Gastrocnemius medialis (tissue), 4 donors: ENCODE results near the gene FYCO1. TPM values are rescaled to one million over a fixed set of nuclear protein-coding genes. Genes with fewer than 3 reads are reported as not detected.

Source experiments
- ATAC-seq, 2 donors: fragments of 150-250 bp; one replicate each; pipeline ENCODE4 v1.9.1; 2016
- DNase-seq, 2 donors: peaks; one replicate each; pipeline ENCODE4 v3.0.0-alpha.2; 2019
- H3K27ac ChIP-seq, 4 donors: fragments of 200-600 bp; sonication (generic); 1 replicate in 1 of 4; 2 replicates in 3 of 4; pipeline ENCODE4 v1.5.1; 2016 to 2018; ENCODE audit warnings: mild to moderate bottlenecking in 2 of 4, moderate library complexity in 1 of 4
- H3K27me3 ChIP-seq, 3 donors: fragments of 200-600 bp; sonication (generic) in 2 of 3; 1 replicate in 1 of 3; 2 replicates in 2 of 3; pipeline versions ENCODE4 v1.5.1 to v1.6.0; 2016 to 2019; ENCODE audit warnings: mild to moderate bottlenecking in 1 of 3, moderate library complexity in 1 of 3
- H3K36me3 ChIP-seq, 2 donors: fragments of 200-600 bp; sonication (generic) in 1 of 2; one replicate each; pipeline ENCODE4 v1.5.1; 2017 to 2018
- H3K4me1 ChIP-seq, 2 donors: fragments of 200-600 bp; sonication (generic) in 1 of 2; one replicate each; pipeline ENCODE4 v1.5.1; 2016 to 2017; ENCODE audit warnings: mild to moderate bottlenecking in 2 of 2
- H3K4me3 ChIP-seq, 4 donors: fragments of 200-600 bp; sonication (generic) in 3 of 4; 1 replicate in 1 of 4; 2 replicates in 3 of 4; pipeline ENCODE4 v1.5.1; 2016 to 2019; ENCODE audit warnings: mild to moderate bottlenecking in 2 of 4
- H3K9me3 ChIP-seq, 3 donors: fragments of 200-600 bp; sonication (generic) in 2 of 3; 1 replicate in 1 of 3; 2 replicates in 2 of 3; pipeline ENCODE4 v1.5.1; 2016 to 2019
- POLR2A ChIP-seq, 2 donors: fragments of 450-650 bp; IDR thresholded peaks; one replicate each; pipeline ENCODE4 v1.6.1; 2017; ENCODE audit warnings: antibody characterized with exemption in 2 of 2, mild to moderate bottlenecking in 2 of 2, moderate library complexity in 2 of 2
- in situ Hi-C, 4 donors: fragments of 200-750 bp; cut with MboI; loops; one replicate each; pipeline versions ENCODE4 v1.15.0 to v1.8.0; 2017; ENCODE audit warnings: low sequenced_read_pairs in 4 of 4
- intact Hi-C: fragments of 100-400 bp; cut with DNase I; formaldehyde crosslinking; loops from one replicate; pipeline ENCODE4 v1.15.1; 2023; ENCODE audit warnings: low total_unique reads
- total RNA-seq, 4 donors: library from RNA; depleted of rRNA; stranded (reverse); fragments of >200 nt; gene quantifications; one replicate each; pipeline versions ENCODE4 v1.1.0 to v1.2.3, GENCODE V29; 2016
- TF ChIP-seq, protein P1 (sequence below), 5 experiments: fragments of 450-650 bp in 3 of 5; fragments of 200-600 bp in 2 of 5; sonication (generic) in 2 of 5; IDR thresholded peaks in 4 of 5; conservative IDR thresholded peaks in 1 of 5; 1 replicate in 4 of 5; 2 replicates in 1 of 5; pipeline ENCODE4 v1.5.1; 2016 to 2019; ENCODE audit warnings: antibody characterized with exemption in 5 of 5, mild to moderate bottlenecking in 3 of 5, moderate library complexity in 3 of 5

The FYCO1 gene
- total RNA-seq, 4 donors from 2014 or later = 47.4 to 99.8 (median 84.2) TPM

DNA sequence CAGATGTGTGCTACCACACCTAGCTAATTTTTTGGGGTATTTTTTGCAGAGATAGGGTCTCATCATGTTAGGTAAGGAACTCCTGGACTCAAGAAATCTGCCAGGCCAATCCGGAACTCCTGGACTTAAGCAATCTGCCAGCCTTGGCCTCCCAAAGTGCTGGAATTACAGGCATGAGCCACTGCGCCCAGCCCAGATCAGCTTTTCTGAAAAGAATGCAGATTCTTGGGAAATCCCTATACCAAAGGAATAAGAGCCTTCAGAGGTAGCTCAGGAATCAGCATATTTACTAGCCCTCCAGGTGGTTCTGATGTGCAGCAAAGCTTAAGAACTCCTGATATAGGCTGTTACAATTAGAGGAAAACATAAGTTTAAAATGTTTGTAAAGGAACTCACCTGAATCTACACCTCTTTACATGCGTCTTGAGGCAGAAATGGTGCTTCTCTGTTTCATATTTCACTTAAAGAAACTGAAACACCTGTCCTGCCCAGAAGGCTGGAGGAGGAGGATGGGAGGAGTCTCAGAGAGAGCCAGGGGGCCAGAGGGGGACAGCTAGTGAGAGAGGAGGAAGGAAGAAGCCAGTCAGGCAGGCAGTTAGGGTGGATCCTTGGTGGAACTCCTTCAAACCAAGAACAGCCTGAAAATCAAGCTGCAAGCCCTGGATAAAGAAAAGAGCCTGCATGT lies 31.5 kb upstream of the FYCO1 start, which contains the start of gene XCR1:
XCR1 (minus strand) TSS at position 463 of the 685 bp plus-strand sequence. CDS start 5,536 bp downstream, outside the sequence.
- DNase-seq = no peak
- Histone ChIP-seq H3K36me3 (no peaks in the 10 kb centered on the region), H3K4me1 (no peaks in the 10 kb centered on the region), H3K9me3 (peaks cover 0 to 6% (median 0%) of the 10 kb centered on the region in 3 donors), H3K27ac (no peak within 1 kb of the TSS), H3K27me3 (no peaks in the 10 kb centered on the region), H3K4me3 (no peak within 1 kb of the TSS)
- ATAC-seq = no peak
- no peak for TF ChIP-seq POLR2A (IDR thresholded peaks at IDR 0.05)
- TF ChIP-seq, protein P1, sequence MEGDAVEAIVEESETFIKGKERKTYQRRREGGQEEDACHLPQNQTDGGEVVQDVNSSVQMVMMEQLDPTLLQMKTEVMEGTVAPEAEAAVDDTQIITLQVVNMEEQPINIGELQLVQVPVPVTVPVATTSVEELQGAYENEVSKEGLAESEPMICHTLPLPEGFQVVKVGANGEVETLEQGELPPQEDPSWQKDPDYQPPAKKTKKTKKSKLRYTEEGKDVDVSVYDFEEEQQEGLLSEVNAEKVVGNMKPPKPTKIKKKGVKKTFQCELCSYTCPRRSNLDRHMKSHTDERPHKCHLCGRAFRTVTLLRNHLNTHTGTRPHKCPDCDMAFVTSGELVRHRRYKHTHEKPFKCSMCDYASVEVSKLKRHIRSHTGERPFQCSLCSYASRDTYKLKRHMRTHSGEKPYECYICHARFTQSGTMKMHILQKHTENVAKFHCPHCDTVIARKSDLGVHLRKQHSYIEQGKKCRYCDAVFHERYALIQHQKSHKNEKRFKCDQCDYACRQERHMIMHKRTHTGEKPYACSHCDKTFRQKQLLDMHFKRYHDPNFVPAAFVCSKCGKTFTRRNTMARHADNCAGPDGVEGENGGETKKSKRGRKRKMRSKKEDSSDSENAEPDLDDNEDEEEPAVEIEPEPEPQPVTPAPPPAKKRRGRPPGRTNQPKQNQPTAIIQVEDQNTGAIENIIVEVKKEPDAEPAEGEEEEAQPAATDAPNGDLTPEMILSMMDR (IDR thresholded peaks at IDR 0.05 in 4 of 5, conservative IDR thresholded peaks at IDR 0.05 in 1 of 5) = no peak
- in situ Hi-C loops (no loop called here), intact Hi-C loops (no loop called here)

DNA sequence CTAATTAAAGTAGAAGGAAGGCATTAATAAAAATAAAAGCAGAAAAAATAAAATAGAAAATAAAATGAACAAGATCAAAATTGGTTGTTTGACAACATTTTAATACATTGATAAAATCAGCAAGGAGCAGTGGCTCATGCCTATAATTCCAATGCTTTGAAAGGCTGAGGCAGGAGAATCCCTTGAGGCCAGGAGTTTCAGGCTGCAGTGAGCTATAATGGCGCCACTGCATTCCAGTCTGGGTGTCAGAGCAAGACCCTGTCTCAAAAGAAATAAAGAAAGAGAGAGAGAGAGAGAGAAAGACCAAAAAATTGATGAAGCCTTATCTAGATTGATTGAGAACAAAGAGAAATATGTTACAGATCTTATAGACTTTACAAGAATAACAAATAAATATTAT lies 29.5 kb upstream of the FYCO1 start:
- TF ChIP-seq, protein P1 (IDR thresholded peaks at IDR 0.05 in 4 of 5, conservative IDR thresholded peaks at IDR 0.05 in 1 of 5) = no peak
- no peak for TF ChIP-seq POLR2A (IDR thresholded peaks at IDR 0.05)
- DNase-seq (no peak), ATAC-seq (no peak)
- Histone ChIP-seq H3K9me3 (peaks cover 0 to 6% (median 0%) of the 10 kb centered on the region in 3 donors), H3K4me1 (no peaks in the 10 kb centered on the region), H3K4me3 (no peak overlapping the region), H3K27me3 (no peaks in the 10 kb centered on the region), H3K27ac (no peak overlapping the region), H3K36me3 (no peaks in the 10 kb centered on the region)
- intact Hi-C loops (no loop called here), in situ Hi-C loops (no loop called here)

DNA sequence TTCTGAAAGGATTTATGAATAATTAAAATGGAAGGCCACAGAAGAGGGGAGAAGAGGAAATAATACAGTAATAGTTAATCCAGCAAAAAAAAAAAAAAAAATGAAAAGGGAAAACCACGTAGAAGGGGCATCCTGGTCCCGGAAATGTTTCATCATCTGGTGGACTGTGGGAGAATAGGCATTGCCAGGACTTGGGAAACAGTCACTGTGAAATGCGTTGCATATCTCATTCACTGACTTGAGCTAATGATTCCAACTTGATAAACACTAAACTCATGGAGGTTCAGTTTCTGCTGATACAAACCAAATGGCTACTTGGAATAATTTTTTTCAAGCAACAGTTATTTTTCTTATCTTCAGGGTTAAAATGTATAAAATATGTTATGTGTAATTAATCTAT lies 28.5 kb upstream of the FYCO1 start:
- TF ChIP-seq, protein P1 (IDR thresholded peaks at IDR 0.05 in 4 of 5, conservative IDR thresholded peaks at IDR 0.05 in 1 of 5) = no peak
- TF ChIP-seq POLR2A (IDR thresholded peaks at IDR 0.05) = no peak
- H3K27ac ChIP-seq = no peak overlapping the region

DNA sequence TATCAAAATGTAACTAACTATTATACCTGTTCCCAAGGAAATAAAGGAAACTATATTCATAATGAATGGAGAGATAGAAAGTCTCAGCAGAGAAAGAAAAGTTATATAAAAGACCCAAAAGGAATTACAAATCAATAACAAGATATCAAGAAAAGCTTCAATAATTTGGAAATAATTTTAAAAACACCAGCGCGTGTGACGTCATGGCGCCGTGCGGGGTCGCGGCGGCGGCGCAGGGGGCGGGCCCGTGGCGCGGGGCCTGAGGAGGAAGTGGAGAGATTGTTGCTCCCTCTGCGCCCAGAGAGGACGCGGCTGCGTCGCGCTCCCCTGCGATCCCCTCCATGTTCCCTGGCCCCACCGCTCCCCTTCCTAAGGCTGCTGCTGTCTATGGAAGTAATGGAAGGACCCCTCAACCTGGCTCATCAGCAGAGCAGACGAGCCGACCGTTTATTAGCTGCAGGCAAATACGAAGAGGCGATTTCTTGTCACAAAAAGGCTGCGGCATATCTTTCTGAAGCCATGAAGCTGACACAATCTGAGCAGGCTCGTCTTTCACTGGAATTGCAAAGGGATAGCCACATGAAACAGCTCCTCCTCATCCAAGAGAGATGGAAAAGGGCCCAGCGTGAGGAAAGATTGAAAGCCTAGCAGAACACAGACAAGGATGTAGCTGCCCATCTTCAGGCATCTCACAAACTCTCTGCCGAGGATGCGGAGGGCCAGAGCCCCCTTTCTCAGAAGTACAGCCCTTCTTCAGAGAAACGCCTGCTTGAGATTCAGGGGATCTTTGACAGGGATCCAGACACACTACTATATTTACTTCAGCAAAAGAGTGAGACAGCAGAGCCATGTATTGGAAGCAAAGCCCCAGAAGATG lies 27.5 kb upstream of the FYCO1 start:
- intact Hi-C loops (no loop called here), in situ Hi-C loops (no loop called here)
- Histone ChIP-seq H3K36me3 (no peaks in the 10 kb centered on the region), H3K4me3 (no peak overlapping the region), H3K9me3 (peaks cover 0 to 6% (median 0%) of the 10 kb centered on the region in 3 donors), H3K27me3 (no peaks in the 10 kb centered on the region), H3K4me1 (no peaks in the 10 kb centered on the region), H3K27ac (no peak overlapping the region)
- DNase-seq (no peak), ATAC-seq (no peak)
- TF ChIP-seq POLR2A (IDR thresholded peaks at IDR 0.05) = no peak
- TF ChIP-seq, protein P1 (IDR thresholded peaks at IDR 0.05 in 4 of 5, conservative IDR thresholded peaks at IDR 0.05 in 1 of 5) = no peak

More for the DNA sequence above, 28.5 kb upstream of the FYCO1 start:
- Histone ChIP-seq H3K27me3 (no peaks in the 10 kb centered on the region), H3K4me1 (no peaks in the 10 kb centered on the region), H3K9me3 (peaks cover 0 to 6% (median 0%) of the 10 kb centered on the region in 3 donors), H3K4me3 (no peak overlapping the region), H3K36me3 (no peaks in the 10 kb centered on the region)
- intact Hi-C loops = no loop called here
- ATAC-seq (no peak), DNase-seq (no peak)
- in situ Hi-C loops = no loop called here
